ENCODE results near the gene NPEPL1. TPM values are rescaled to one million over a fixed set of nuclear protein-coding genes. Genes with fewer than 3 reads are reported as not detected.

NPEPL1 gene
- total and polyA plus RNA-seq, 2 donors: 7.4 to 52.3 TPM

DNA sequence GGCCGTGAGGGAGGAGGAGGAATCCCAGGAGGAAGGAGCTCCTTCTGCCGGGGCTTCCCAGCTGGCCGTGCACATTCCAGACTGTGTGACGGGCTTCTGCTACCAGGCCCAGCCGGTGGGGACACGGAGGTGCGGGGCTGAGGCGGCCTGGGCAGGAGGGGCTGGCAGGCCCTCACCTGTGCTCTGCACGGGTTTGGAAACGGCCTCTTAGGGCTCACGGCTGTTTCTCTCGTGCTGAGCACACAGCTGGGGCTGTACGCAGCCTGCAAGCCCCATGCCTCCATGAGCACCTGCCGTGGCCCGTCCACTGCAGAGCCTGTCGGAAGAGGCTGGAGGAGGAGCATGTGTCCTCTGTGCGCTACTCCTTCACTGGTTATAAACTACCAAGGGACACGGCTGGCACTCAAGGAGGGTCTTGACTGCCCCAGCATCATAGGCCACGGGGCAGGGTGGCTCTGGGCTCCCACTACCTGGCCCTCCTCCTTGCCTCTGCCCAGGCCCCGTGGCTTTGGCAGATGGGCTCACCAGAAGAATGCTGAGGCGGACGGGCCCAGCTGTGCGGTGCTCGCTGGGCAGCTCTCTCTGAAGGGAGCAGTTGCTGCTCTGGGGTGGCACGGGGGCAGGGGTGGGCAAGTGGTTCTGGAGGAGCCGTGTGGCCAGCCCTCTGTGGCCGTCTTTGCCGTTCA lies 15.8 kb downstream of the NPEPL1 start:
- Histone ChIP-seq H3K36me3 (ENCODE audit: control insufficient read depth in 2 of 2, insufficient read depth in 2 of 2, low read length in 1 of 2) (peaks cover 2 to 15% of the 10 kb centered on the region in 2 donors), H3K4me1 (ENCODE audit: control insufficient read depth in 2 of 2, insufficient read depth in 2 of 2, low read length in 2 of 2) (no peaks in the 10 kb centered on the region), H3K4me3 (ENCODE audit: low read length in 2 of 2) (no peak overlapping the region), H3K9me3 (ENCODE audit: control insufficient read depth in 2 of 2, insufficient read depth in 1 of 2, low read length in 1 of 2) (no peaks in the 10 kb centered on the region), H3K27ac (ENCODE audit: low read depth in 1 of 2, low read length in 1 of 2) (no peak overlapping the region), H3K27me3 (ENCODE audit: control insufficient read depth in 2 of 2, insufficient read depth in 1 of 2, low read length in 1 of 2) (no peaks in the 10 kb centered on the region)
- no peak for DNase-seq (ENCODE audit: low read depth in 6 of 9, low spot score in 9 of 9)
- WGBS: 96% methylated on average over 28 of the region's 28 CpGs

DNA sequence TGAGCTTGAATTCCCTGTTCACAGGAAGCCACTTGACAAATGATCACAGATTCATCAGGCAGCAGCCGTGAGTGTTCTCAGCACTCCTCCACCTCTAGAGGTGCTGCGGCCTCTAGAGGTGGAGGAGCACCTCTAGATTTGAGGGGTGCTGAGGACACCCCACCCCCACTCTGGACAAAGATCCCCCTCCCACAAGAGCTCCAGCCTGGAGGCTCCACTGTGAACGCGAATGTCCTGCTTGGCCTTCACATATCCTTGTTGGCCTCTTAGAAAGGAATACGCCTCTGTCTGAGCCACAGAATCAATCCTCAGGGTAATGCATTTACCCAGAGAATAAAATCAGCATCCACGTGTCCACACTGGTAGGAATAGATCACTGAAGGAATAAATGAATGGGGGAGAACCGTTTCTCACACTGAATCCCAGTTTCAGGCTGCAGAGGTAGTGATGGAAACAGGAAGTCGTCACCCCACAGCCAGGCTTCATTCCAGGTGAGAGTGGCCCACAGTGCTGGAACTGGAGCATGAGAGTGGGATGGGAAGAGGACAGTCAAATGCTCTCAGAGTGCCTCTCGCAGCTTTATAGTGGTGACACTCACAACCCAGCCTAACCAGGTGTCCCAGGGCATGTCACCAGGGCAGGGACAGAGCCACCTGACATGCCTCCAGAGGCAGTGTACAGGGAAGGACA lies 16.6 kb downstream of the NPEPL1 start:
- H3K27ac ChIP-seq (ENCODE audit: low read depth in 1 of 2, low read length in 1 of 2): no peak overlapping the region
- H3K9me3 ChIP-seq (ENCODE audit: control insufficient read depth in 2 of 2, insufficient read depth in 1 of 2, low read length in 1 of 2): no peaks in the 10 kb centered on the region
- H3K27me3 ChIP-seq (ENCODE audit: control insufficient read depth in 2 of 2, insufficient read depth in 1 of 2, low read length in 1 of 2): no peaks in the 10 kb centered on the region
- H3K4me3 ChIP-seq (ENCODE audit: low read length in 2 of 2): no peak overlapping the region
- H3K4me1 ChIP-seq (ENCODE audit: control insufficient read depth in 2 of 2, insufficient read depth in 2 of 2, low read length in 2 of 2): no peaks in the 10 kb centered on the region
- WGBS: 96% methylated on average over 9 of the region's 9 CpGs
- peaks cover under 1 to 8% of the 10 kb centered on the region in 2 donors for H3K36me3 ChIP-seq (ENCODE audit: control insufficient read depth in 2 of 2, insufficient read depth in 2 of 2, low read length in 1 of 2)
- no peak for DNase-seq (ENCODE audit: low read depth in 6 of 9, low spot score in 9 of 9)

DNA sequence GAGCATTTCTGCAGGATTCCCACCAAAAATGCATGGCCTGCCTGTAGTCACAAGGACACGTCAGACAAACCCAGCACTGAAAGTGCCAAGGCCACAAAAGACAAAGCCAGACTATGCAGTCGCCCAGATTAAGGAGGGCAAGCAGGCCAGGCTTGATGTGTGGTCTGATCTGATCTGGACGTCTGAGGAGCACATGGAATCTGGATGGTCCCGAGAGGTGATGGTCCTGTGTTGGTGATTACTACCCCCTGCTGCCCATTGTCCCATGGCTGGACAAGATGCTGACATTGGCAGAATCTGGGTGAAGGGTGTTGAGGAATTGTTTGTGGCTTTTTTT lies 17.1 kb downstream of the NPEPL1 start:
- Histone ChIP-seq H3K36me3 (ENCODE audit: control insufficient read depth in 2 of 2, insufficient read depth in 2 of 2, low read length in 1 of 2) (peaks cover 0 to 8% of the 10 kb centered on the region in 2 donors), H3K4me1 (ENCODE audit: control insufficient read depth in 2 of 2, insufficient read depth in 2 of 2, low read length in 2 of 2) (no peaks in the 10 kb centered on the region), H3K4me3 (ENCODE audit: low read length in 2 of 2) (no peak overlapping the region), H3K27ac (ENCODE audit: low read depth in 1 of 2, low read length in 1 of 2) (no peak overlapping the region), H3K27me3 (ENCODE audit: control insufficient read depth in 2 of 2, insufficient read depth in 1 of 2, low read length in 1 of 2) (no peaks in the 10 kb centered on the region), H3K9me3 (ENCODE audit: control insufficient read depth in 2 of 2, insufficient read depth in 1 of 2, low read length in 1 of 2) (no peaks in the 10 kb centered on the region)
- DNase-seq (ENCODE audit: low read depth in 6 of 9, low spot score in 9 of 9): no peak
- WGBS: 97% methylated on average over 4 of the region's 4 CpGs

DNA sequence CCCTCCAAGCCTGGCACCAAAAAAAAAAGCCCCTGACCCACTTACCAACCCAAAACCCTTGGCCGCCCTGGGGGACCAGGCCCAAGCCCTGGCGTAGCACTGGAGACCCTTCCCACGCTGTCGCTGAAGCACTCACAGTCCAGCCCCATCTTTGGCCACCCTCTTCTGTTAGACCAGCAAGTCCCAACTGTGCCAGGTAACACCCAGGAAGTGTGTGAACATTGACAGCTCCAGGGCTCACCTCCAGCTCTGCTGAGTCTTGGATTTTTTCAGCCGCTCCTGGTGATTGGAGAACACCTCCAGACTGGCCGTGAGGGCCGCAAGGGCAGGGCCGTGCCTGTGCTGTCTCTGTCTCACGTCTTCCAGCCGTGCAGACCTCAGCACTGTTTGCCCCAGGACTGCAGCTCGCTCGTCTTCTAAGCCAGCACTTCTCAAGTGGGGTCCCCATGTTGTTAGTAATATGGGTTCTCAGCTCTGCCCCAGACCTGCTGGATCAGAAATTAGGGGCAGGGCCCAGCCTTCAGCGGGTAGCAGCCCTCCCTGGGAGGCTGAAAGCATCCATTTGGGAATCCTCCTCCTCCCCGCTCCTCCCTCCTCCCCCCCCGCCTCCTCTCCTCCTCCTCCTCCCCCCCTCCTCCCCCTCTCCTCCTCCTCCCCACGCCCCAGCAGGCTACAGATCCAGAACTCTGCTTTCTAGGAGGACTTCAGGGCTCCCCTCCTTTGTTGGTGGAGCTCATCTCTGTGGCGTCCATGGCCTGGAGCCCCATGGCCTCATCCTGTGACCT lies 18.1 kb downstream of the NPEPL1 start:
- Histone ChIP-seq H3K27ac (ENCODE audit: low read depth in 1 of 2, low read length in 1 of 2) (no peak overlapping the region), H3K36me3 (ENCODE audit: control insufficient read depth in 2 of 2, insufficient read depth in 2 of 2, low read length in 1 of 2) (peaks cover 0 to 4% of the 10 kb centered on the region in 2 donors), H3K4me3 (ENCODE audit: low read length in 2 of 2) (no peak overlapping the region), H3K4me1 (ENCODE audit: control insufficient read depth in 2 of 2, insufficient read depth in 2 of 2, low read length in 2 of 2) (no peaks in the 10 kb centered on the region), H3K27me3 (ENCODE audit: control insufficient read depth in 2 of 2, insufficient read depth in 1 of 2, low read length in 1 of 2) (no peaks in the 10 kb centered on the region), H3K9me3 (ENCODE audit: control insufficient read depth in 2 of 2, insufficient read depth in 1 of 2, low read length in 1 of 2) (no peaks in the 10 kb centered on the region)
- 92% methylated on average over 16 of the region's 17 CpGs for WGBS
- no peak for DNase-seq (ENCODE audit: low read depth in 6 of 9, low spot score in 9 of 9)

DNA sequence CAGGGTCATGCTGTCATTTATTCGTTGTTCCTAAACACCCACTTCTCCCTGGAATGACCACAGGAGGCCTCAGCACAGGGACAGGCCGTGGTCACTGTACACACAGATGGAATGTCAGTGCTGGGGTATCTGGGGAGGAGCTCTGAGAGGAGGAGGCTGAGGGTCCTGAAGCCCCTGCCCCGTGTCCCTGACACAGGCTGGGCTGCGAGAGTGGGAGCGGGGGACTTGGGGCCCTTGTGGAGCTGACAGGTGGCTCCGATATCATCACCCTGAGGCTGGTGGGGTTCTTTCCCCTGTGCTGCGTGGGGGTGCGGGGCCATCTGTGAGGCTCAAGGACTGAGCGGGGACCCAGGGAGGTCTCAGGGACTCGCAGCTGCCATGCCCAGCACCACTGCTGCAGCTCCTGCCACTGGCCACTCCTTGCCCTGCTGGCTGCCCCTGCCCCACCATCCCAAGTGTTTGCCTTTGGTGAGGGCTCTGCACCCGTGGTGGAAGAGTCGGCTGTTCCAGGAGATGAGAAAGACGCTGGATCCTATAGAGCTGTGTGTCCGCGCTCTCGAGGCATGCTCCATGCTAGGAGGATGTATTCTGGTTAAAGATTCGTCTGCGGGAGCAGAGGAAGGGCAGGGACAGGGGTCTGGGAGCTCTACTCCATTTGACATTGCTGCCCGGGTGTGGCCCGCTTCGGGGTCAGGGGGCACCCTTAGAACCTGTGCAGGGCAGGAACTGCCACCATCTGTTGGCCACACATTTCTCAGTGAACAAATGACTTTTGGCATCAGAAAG lies 18.9 kb downstream of the NPEPL1 start:
- Histone ChIP-seq H3K36me3 (ENCODE audit: control insufficient read depth in 2 of 2, insufficient read depth in 2 of 2, low read length in 1 of 2) (peaks cover 0 to 4% of the 10 kb centered on the region in 2 donors), H3K4me1 (ENCODE audit: control insufficient read depth in 2 of 2, insufficient read depth in 2 of 2, low read length in 2 of 2) (no peaks in the 10 kb centered on the region), H3K27me3 (ENCODE audit: control insufficient read depth in 2 of 2, insufficient read depth in 1 of 2, low read length in 1 of 2) (no peaks in the 10 kb centered on the region), H3K4me3 (ENCODE audit: low read length in 2 of 2) (no peak overlapping the region), H3K9me3 (ENCODE audit: control insufficient read depth in 2 of 2, insufficient read depth in 1 of 2, low read length in 1 of 2) (no peaks in the 10 kb centered on the region), H3K27ac (ENCODE audit: low read depth in 1 of 2, low read length in 1 of 2) (no peak overlapping the region)
- WGBS: 97% methylated on average over 21 of the region's 21 CpGs
- no peak for DNase-seq (ENCODE audit: low read depth in 6 of 9, low spot score in 9 of 9)

DNA sequence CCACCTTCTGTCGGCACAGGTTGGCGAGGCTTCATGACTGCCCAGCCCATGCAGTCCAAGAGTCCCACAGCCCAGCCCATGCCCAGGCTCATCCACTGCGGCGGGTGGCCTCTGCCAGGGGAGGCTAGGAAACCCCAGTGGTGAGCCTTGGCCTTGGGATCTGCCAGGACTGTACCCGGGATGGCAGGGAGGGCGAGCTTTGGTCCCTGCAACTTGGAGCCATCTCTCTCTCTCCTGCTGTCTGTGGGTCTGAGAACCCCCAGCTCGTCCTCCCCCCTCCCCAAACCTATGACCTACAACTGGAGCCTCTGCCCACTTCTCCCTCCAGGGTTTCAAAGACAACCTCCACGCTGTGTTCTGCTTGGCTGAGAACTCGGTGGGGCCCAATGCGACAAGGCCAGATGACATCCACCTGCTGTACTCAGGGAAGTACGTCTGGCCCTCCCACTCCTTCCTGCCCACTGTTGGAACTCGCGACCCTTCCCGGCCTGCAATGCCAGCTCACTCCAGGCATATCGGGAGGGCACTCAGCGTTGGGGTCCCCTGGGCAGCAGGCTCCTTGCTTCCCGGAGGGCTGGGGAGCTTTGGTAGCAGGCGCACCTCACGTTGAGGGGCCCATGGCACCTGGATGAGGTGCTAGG lies 19.7 kb downstream of the NPEPL1 start:
- no peaks in the 10 kb centered on the region for H3K9me3 ChIP-seq (ENCODE audit: control insufficient read depth in 2 of 2, insufficient read depth in 1 of 2, low read length in 1 of 2)
- H3K4me3 ChIP-seq (ENCODE audit: low read length in 2 of 2): no peak overlapping the region
- H3K36me3 ChIP-seq (ENCODE audit: control insufficient read depth in 2 of 2, insufficient read depth in 2 of 2, low read length in 1 of 2): peaks cover 0 to 4% of the 10 kb centered on the region in 2 donors
- 95% methylated on average over 19 of the region's 19 CpGs for WGBS
- no peaks in the 10 kb centered on the region for H3K4me1 ChIP-seq (ENCODE audit: control insufficient read depth in 2 of 2, insufficient read depth in 2 of 2, low read length in 2 of 2)
- no peaks in the 10 kb centered on the region for H3K27me3 ChIP-seq (ENCODE audit: control insufficient read depth in 2 of 2, insufficient read depth in 1 of 2, low read length in 1 of 2)
- no peak overlapping the region for H3K27ac ChIP-seq (ENCODE audit: low read depth in 1 of 2, low read length in 1 of 2)
- no peak for DNase-seq (ENCODE audit: low read depth in 6 of 9, low spot score in 9 of 9)

DNA sequence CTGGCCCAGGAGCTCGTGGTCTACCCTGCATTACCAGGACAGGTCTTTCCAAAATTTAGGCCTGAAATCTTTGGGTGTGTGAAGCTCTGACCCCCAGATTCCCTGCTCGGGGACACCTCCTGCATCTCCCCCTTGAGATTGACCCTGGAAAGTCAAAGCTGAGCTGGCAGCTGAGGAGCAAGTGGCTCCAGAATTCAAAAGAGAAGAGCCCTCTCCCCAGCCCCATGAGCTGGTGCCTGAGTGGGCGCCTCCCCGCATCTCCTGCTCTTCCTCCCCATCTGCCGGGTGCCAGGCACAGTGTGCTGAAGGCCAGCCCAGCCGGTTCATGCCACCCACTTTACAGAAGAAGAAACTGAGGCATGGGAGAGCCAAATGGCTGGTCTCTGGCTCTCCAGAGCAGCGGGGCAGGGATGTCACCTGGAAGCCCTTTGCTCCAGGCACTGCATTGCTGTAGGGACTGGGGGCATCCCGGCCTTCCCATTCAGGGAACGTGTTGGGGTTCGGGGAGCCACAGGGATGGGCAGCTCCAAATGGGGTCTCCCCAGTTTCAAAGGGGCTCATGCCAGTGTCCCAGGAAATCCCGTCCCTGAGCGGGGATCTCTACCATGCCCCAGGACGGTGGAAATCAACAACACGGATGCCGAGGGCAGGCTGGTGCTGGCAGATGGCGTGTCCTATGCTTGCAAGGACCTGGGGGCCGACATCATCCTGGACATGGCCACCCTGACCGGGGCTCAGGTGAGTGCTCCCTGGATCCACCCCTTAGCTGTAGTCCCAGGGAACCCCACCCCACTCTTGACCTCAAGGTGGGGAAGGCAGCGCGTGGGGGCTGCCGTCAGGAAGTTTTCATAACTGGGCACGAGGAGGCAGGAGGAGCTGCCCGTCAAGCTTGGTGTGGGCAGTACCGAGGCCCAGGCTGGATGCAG lies 20.5 kb downstream of the NPEPL1 start:
- H3K9me3 ChIP-seq (ENCODE audit: control insufficient read depth in 2 of 2, insufficient read depth in 1 of 2, low read length in 1 of 2): no peaks in the 10 kb centered on the region
- H3K4me1 ChIP-seq (ENCODE audit: control insufficient read depth in 2 of 2, insufficient read depth in 2 of 2, low read length in 2 of 2): no peaks in the 10 kb centered on the region
- H3K36me3 ChIP-seq (ENCODE audit: control insufficient read depth in 2 of 2, insufficient read depth in 2 of 2, low read length in 1 of 2): peaks cover 0 to 4% of the 10 kb centered on the region in 2 donors
- H3K4me3 ChIP-seq (ENCODE audit: low read length in 2 of 2): no peak overlapping the region
- no peak for DNase-seq (ENCODE audit: low read depth in 6 of 9, low spot score in 9 of 9)
- WGBS: 98% methylated on average over 24 of the region's 24 CpGs
- H3K27me3 ChIP-seq (ENCODE audit: control insufficient read depth in 2 of 2, insufficient read depth in 1 of 2, low read length in 1 of 2): no peaks in the 10 kb centered on the region
- H3K27ac ChIP-seq (ENCODE audit: low read depth in 1 of 2, low read length in 1 of 2): no peak overlapping the region

DNA sequence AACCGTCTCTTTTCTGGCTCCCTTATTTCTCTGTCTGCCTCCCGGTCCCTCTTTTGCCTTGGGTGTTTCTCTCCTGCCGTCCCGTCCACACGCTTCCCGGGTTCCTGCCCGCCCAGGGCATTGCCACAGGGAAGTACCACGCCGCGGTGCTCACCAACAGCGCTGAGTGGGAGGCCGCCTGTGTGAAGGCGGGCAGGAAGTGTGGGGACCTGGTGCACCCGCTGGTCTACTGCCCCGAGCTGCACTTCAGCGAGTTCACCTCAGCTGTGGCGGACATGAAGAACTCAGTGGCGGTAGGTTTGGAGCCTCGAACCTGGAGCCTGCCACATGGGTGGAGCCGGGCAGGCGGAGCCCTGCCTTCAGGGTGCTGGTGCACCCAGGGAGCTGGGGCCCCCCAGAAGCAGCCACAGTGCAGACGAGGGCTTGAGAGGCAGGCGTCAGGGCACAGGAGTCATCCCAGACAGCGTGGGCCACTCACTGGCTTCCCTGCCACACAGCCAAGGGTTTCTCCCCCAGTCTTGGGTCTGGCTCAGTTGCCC lies 21.3 kb downstream of the NPEPL1 start:
- no peaks in the 10 kb centered on the region for H3K9me3 ChIP-seq (ENCODE audit: control insufficient read depth in 2 of 2, insufficient read depth in 1 of 2, low read length in 1 of 2)
- H3K4me3 ChIP-seq (ENCODE audit: low read length in 2 of 2): no peak overlapping the region
- H3K36me3 ChIP-seq (ENCODE audit: control insufficient read depth in 2 of 2, insufficient read depth in 2 of 2, low read length in 1 of 2): peaks cover 0 to 4% of the 10 kb centered on the region in 2 donors
- no peaks in the 10 kb centered on the region for H3K4me1 ChIP-seq (ENCODE audit: control insufficient read depth in 2 of 2, insufficient read depth in 2 of 2, low read length in 2 of 2)
- WGBS: 97% methylated on average over 24 of the region's 24 CpGs
- DNase-seq (ENCODE audit: low read depth in 6 of 9, low spot score in 9 of 9): no peak
- H3K27ac ChIP-seq (ENCODE audit: low read depth in 1 of 2, low read length in 1 of 2): no peak overlapping the region
- no peaks in the 10 kb centered on the region for H3K27me3 ChIP-seq (ENCODE audit: control insufficient read depth in 2 of 2, insufficient read depth in 1 of 2, low read length in 1 of 2)

All from thymus (tissue), 11 donors.